ENCODE data around the gene WNT7A. TPM values are rescaled to one million over a fixed set of nuclear protein-coding genes. Genes with fewer than 3 reads are reported as not detected.

Gene WNT7A
- total RNA-seq, 1 donor from 2014 or later, result 10.3 TPM

GRCh38 chr3:13829311-13829710 lies 50.6 kb downstream of the WNT7A start:
- no peak overlapping the region for H3K4me3 ChIP-seq (ENCODE audit: low read depth, low read length)
- no peak for TF ChIP-seq CTCF (conservative IDR thresholded peaks at IDR 0.05; ENCODE audit: low read depth, low read length)
- DNase-seq (ENCODE audit: low read depth), result no peak

GRCh38 chr3:13828501-13829265 lies 51.2 kb downstream of the WNT7A start:
- H3K4me3 ChIP-seq (ENCODE audit: low read depth, low read length), result no peak overlapping the region
- no peak for TF ChIP-seq CTCF (conservative IDR thresholded peaks at IDR 0.05; ENCODE audit: low read depth, low read length)
- no peak for DNase-seq (ENCODE audit: low read depth)

DNA sequence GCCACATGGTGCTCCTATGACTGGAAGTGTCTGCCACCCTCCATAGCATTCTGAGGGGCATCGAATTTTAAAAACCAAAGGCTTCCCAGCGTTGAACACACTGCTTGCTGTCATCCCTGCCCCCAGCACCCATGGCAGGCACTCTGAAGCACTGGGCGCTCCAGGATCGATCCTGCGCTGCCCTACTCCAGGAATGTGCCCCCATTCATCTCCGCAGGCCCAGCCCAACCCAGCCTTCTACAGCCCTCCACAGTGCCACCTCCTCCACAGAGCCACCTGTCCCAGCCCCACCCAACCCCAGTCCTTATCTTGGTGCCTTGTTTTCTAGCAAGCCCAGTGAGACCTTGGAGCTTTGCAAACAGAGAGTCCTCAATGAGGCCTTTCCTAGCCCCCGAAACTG lies 52.2 kb downstream of the WNT7A start:
- DNase-seq (ENCODE audit: low read depth), result no peak
- no peak overlapping the region for H3K4me3 ChIP-seq (ENCODE audit: low read depth, low read length)
- no peak for TF ChIP-seq CTCF (conservative IDR thresholded peaks at IDR 0.05; ENCODE audit: low read depth, low read length)

- no peak for DNase-seq (ENCODE audit: low read depth)
- TF ChIP-seq CTCF (conservative IDR thresholded peaks at IDR 0.05; ENCODE audit: low read depth, low read length), result no peak
- H3K4me3 ChIP-seq (ENCODE audit: low read depth, low read length), result no peak overlapping the region
These were observed 52.6 kb downstream of the WNT7A start for GRCh38 chr3:13827256-13827655.

GRCh38 chr3:13826672-13827071 lies 53.2 kb downstream of the WNT7A start:
- H3K4me3 ChIP-seq (ENCODE audit: low read depth, low read length), result no peak overlapping the region
- DNase-seq (ENCODE audit: low read depth), result no peak
- no peak for TF ChIP-seq CTCF (conservative IDR thresholded peaks at IDR 0.05; ENCODE audit: low read depth, low read length)

DNA sequence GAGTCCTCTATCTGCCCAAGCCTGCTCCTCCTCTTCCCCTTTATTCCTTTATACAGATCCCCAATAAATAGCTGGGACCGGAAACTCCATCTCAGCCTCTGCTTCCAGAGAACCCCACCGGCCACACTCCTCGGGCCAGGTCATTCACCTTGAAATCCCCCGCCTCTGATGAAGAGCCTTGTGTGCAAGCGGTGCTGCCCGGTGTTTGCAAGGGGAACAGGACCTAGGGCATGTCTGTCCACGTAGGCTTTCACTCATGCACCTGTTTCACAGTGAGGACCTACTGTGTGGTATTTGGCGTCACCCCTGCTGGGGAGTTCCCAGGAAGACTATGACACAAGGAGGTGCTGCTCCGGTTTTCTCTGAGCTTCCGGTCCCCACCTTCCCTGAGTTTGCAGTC lies 54.0 kb downstream of the WNT7A start:
- no peak for DNase-seq (ENCODE audit: low read depth)
- H3K4me3 ChIP-seq (ENCODE audit: low read depth, low read length), result no peak overlapping the region
- no peak for TF ChIP-seq CTCF (conservative IDR thresholded peaks at IDR 0.05; ENCODE audit: low read depth, low read length)

DNA sequence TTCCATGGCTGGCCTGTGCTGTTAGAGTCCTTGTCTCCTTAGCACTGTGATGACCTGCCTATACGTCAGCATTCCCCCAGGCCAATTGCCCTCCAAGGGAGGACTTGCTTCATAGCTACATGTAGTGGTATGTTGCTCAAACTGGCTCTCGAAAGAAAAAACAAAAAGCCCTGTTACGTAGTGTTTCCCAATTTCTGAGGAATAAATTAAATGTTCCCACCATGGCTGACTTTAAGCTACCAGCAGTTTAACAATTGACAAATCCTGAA lies 54.6 kb downstream of the WNT7A start:
- H3K4me3 ChIP-seq (ENCODE audit: low read depth, low read length), result no peak overlapping the region
- no peak for DNase-seq (ENCODE audit: low read depth)
- TF ChIP-seq CTCF (conservative IDR thresholded peaks at IDR 0.05; ENCODE audit: low read depth, low read length), result no peak

Measured in epithelial cell of proximal tubule (primary cell).